ENCODE results near the gene MRTFB.

The MRTFB gene

DNA sequence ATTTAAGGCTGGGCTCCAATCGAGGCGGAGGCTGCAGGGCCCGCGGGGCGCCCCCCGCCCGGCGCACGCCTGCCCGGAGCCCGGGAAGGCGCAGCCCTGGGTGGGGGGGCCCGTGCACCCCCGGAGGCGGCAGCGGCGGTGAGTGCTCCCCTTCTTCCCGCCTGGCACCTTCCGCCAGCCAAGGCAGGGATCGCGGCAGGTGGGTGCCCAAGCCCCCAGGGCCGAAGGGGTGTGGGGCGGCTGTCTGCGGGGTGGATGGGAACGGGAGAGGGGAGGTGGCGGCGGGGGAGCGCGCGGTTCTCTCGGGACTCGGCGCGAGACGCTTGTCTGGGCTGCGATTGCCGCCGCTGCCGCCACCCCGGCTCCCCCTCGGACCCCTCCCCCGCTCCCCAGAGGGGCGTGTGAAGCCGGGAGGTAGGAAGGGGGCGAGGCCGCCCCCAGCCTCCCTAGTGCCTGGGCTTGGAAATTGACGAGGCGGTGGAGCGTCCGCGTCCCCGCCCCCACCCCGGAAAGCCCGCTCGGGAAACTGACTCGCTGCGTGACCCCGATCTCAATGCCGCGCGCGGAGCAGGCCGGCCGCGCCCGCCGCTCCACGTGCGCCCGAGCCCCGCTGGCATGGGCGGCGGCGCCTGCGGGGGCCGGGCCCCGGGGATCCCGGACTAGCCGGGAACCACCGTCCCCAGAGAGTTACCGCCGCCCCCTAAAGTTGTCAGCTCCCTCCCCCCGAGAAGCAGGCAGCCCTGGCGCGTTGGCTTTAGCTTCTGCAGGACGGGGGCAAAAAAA is 231.5 kb downstream of the MRTFB start:
- TF ChIP-seq CTCF (IDR thresholded peaks at IDR 0.05; ENCODE audit: control extremely low read depth, extremely low read depth, low read depth, missing control alignments), result no peak
- POLR2A ChIA-PET, result no interaction called here
- peak; percentile 50 for DNase-seq (ENCODE audit: extremely low spot score)
- CTCF ChIA-PET, result interaction anchor here (0.7 to 1.3 kb wide), 2 partner anchors 38 to 226 kb away, joined by 3 read pairs; no protein-coding TSS in a partner anchor

DNA sequence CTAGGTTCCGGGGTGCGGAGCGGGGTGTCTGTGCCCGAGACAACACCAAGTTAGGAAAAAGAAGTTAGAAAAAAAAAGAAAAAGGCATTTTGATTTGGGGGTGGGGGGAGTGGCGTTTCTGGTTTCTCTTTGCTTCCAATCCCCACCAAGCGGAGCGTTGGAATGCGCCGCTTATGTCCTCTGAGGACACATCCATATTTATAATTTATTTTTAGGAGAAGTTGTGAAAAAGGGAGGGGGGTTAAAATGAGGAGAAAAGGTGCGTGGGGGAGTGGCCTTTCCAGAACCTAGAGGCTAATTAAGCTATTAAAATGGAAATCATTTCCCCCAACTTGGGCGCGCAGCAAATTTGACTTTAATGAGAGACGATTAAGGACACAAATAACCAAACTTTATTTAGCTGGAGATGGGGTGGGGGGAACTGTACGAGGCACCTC is 232.1 kb downstream of the MRTFB start:
- POLR2A ChIA-PET, result no interaction called here
- no peak for DNase-seq (ENCODE audit: extremely low spot score)
- CTCF ChIA-PET, result interaction anchor here (0.7 to 3.4 kb wide), 4 partner anchors 17 to 383 kb away, joined by 3 to 10 read pairs (median 3); partner anchors contain the start of gene ERCC4
- no peak for TF ChIP-seq CTCF (IDR thresholded peaks at IDR 0.05; ENCODE audit: control extremely low read depth, extremely low read depth, low read depth, missing control alignments)

DNA sequence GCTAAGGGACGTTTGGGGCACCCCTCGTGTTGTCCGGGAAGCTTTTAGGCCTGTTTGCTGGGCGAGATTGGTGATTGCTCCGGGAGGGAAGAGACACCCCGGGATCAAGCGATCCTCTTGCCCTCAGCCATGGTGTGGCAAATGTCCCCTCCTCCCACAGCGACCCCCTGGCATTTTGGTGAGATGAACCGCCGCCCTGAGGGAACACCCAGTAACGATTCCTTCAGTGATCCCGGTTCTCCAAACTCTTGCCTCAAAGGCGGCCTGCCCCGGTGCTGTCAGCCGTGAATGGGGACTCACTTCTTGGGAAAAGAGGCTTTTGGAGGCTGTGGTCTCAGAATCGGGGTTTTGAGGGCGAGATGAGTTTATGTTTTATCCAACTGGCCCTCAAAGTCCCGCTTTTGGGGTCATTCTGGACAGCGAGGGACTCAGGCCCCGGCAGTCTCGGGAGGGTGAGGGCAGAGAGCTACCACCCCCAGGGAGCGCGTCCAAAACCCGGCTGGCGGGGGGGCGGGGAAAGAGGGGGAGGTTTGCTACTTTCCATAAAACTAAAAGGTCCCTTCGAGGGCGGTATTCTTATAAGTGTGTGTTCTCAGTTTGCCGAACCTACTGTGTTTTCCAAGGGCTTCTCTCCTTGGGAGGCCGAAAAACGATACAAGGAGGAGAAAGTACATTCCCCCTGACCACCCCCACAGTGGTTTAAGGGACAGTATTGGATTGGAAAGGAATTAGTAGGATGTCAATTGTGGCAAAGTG is 232.7 kb downstream of the MRTFB start:
- CTCF ChIA-PET, result interaction anchor here (1.2 to 3.4 kb wide), 4 partner anchors 18 to 384 kb away, joined by 3 to 10 read pairs (median 3); partner anchors contain the start of gene ERCC4
- POLR2A ChIA-PET, result no interaction called here
- no peak for TF ChIP-seq CTCF (IDR thresholded peaks at IDR 0.05; ENCODE audit: control extremely low read depth, extremely low read depth, low read depth, missing control alignments)
- DNase-seq (ENCODE audit: extremely low spot score), result no peak

DNA sequence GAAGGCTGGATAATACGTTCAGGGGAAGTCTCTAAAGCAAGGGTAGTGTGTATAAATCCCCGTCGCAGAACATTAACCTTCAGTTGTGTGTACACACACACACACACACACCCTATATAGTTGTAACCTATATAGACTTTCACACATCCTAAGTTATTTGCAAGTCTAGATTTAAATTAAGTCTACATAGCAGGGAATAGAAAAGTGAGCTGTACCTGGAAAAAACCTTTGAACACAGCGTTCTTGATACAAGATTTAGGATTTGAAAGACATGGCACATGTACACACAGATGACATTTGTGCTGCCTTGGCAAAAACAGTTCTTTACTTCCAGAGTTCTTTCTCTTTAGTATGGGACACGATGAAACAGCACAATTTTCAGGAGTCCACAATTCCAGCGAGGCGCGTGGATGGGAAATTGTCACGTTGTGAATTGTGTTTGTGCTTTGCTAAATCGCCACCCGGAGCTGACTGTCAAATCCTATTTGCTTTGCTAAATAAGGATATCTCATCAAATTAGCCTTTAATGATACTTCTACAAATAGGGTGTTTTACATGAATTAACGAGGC is 233.9 kb downstream of the MRTFB start:
- CTCF ChIA-PET, result interaction anchor here (0.9 to 3.4 kb wide), 4 partner anchors 9 to 382 kb away, joined by 3 to 10 read pairs (median 4); no protein-coding TSS in a partner anchor
- no peak for TF ChIP-seq CTCF (IDR thresholded peaks at IDR 0.05; ENCODE audit: control extremely low read depth, extremely low read depth, low read depth, missing control alignments)
- POLR2A ChIA-PET, result interaction anchor here (0.5 to 1.0 kb wide), 2 partner anchors 11 to 254 kb away, joined by 3 read pairs; no protein-coding TSS in a partner anchor
- DNase-seq (ENCODE audit: extremely low spot score), result no peak

DNA sequence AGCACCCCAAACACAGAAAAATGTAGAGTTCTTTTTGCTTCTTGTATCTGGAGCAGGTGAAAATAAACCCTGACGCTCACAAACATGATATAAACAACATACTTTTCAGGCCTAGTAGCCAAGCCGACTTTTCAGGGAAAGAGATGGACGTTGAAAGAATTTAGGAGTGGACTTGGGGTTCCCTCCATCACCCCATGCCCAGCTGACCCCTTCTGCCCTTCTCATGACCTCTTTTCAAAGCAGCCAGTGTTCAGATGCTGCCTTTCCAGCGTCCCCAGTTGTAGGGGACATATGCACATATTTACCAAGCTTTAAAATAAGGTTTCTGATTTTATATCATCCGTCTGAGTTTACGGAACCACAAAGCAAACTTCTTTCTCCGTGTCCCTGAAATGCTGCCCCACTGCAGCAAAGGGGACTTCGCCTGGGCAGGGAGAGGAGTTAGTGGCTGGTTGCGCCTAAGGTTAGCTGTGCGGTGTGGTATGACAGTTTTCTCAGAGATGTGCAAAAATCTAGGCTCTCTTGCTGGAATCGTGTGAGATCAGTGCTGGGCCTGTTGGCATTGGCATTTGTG is 235.5 kb downstream of the MRTFB start:
- DNase-seq (ENCODE audit: extremely low spot score), result no peak
- no peak for TF ChIP-seq CTCF (IDR thresholded peaks at IDR 0.05; ENCODE audit: control extremely low read depth, extremely low read depth, low read depth, missing control alignments)
- POLR2A ChIA-PET, result no interaction called here
- CTCF ChIA-PET, result interaction anchor here (0.8 to 3.4 kb wide), 5 partner anchors 10 to 387 kb away, joined by 3 to 10 read pairs (median 4); partner anchors contain the start of gene ERCC4

- CTCF ChIA-PET, result interaction anchor here (1.3 kb wide), 1 partner anchor 387 kb away, joined by 4 read pairs; the partner anchor contains the start of gene ERCC4
- DNase-seq (ENCODE audit: extremely low spot score), result no peak
- no peak for TF ChIP-seq CTCF (IDR thresholded peaks at IDR 0.05; ENCODE audit: control extremely low read depth, extremely low read depth, low read depth, missing control alignments)
- POLR2A ChIA-PET, result no interaction called here
Observed at GRCh38 chr16:14307059-14307526, 236.0 kb downstream of the MRTFB start.

All from GM10248 (cell line).